Measurements from ENCODE around the gene MEIS3.

The MEIS3 gene

DNA sequence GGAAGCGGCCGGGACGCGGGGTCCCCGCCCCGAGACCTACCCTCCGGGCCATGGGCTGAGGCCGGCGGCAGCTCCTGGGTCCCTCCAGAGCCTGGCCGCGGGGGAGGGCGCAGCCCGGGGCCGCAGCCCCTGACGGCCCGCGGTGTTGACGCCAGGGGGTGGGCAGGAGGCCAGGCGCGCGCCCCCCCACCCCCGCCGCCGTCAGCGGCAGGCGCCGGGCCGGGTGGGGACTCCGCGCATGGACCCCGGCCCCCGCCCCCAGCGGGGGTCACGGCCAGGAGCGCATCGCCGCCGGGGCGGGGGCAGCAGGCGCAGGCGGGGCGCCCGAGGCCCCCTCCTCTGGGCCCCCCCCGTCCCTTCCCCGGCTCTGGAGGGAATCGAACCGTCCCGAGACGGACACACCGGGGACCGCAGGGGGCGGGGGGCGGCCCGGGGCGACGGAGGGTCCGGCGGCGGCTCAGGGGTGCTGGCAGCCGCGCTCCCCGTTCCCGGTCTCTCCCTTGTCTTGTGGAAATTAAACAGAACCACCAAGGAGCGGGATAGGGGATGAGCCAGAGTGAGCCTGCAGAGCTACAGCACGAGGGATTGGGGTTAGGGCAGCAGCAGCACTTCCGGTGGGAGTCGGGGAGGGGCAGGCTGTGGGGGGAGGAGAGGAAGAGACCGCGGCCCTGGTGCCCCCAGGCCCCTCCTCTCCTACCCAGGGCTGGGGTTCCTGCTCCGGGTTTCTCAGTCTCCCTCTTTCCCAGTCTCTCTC lies at the start of gene MEIS3:
TSS of gene MEIS3 (minus strand) at position 498 of the 754 bp plus-strand sequence. CDS start at position 52, 446 bp downstream.
- H3K27ac ChIP-seq, result no peak within 1 kb of the TSS
- H3K27me3 ChIP-seq (ENCODE audit: insufficient read depth, low read depth), result peaks cover 96% of the 10 kb centered on the region
- H3K9ac ChIP-seq, result no peak within 1 kb of the TSS
- TF ChIP-seq, protein P1, sequence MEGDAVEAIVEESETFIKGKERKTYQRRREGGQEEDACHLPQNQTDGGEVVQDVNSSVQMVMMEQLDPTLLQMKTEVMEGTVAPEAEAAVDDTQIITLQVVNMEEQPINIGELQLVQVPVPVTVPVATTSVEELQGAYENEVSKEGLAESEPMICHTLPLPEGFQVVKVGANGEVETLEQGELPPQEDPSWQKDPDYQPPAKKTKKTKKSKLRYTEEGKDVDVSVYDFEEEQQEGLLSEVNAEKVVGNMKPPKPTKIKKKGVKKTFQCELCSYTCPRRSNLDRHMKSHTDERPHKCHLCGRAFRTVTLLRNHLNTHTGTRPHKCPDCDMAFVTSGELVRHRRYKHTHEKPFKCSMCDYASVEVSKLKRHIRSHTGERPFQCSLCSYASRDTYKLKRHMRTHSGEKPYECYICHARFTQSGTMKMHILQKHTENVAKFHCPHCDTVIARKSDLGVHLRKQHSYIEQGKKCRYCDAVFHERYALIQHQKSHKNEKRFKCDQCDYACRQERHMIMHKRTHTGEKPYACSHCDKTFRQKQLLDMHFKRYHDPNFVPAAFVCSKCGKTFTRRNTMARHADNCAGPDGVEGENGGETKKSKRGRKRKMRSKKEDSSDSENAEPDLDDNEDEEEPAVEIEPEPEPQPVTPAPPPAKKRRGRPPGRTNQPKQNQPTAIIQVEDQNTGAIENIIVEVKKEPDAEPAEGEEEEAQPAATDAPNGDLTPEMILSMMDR (conservative IDR thresholded peaks at IDR 0.05; ENCODE audit: low read depth, low read length), result no peak
- no peaks in the 10 kb centered on the region for H3K79me2 ChIP-seq (ENCODE audit: insufficient read depth, low read depth)
- H3K36me3 ChIP-seq (ENCODE audit: insufficient read depth), result no peaks in the 10 kb centered on the region
- H3K4me3 ChIP-seq (IDR thresholded peaks at IDR 0.05; ENCODE audit: insufficient read depth, low read depth, low read length), result no peak within 1 kb of the TSS
- H2AFZ ChIP-seq (ENCODE audit: low read depth), result no peak within 1 kb of the TSS
- no peaks in the 10 kb centered on the region for H4K20me1 ChIP-seq (ENCODE audit: insufficient read depth)
- H3K4me2 ChIP-seq, result no peak within 1 kb of the TSS
- no peaks in the 10 kb centered on the region for H3K4me1 ChIP-seq (ENCODE audit: low read depth, poor library complexity, severe bottlenecking)

DNA sequence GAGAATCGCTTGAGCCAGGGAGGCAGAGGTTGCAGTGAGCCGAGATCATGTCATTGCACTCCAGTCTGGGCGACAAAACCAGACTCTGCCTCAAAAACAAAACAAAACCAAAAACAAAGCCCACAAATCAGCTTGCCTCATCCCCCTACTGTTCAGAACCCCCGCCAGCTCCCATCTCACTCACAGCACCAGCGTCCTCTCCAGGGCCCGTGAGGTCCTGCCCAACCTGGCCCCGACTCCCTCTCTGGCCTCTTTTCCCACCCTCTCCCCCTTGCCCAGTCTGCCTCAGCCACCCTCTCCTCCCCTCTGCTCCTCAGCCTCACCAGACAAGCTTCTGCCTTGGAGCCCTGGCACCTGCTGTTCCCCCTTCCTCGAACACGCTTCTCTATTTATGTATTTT lies 48.6 kb upstream of the MEIS3 start:
- H3K4me3 ChIP-seq (IDR thresholded peaks at IDR 0.05; ENCODE audit: insufficient read depth, low read depth, low read length), result no peak overlapping the region
- H3K4me2 ChIP-seq, result no peak overlapping the region
- H4K20me1 ChIP-seq (ENCODE audit: insufficient read depth), result no peaks in the 10 kb centered on the region
- no peak overlapping the region for H3K27ac ChIP-seq
- no peak overlapping the region for H3K9ac ChIP-seq
- no peaks in the 10 kb centered on the region for H3K36me3 ChIP-seq (ENCODE audit: insufficient read depth)
- no peaks in the 10 kb centered on the region for H3K79me2 ChIP-seq (ENCODE audit: insufficient read depth, low read depth)
- TF ChIP-seq, protein P1 (conservative IDR thresholded peaks at IDR 0.05; ENCODE audit: low read depth, low read length), result no peak
- H3K4me1 ChIP-seq (ENCODE audit: low read depth, poor library complexity, severe bottlenecking), result peaks cover 4% of the 10 kb centered on the region
- peaks cover 94% of the 10 kb centered on the region for H3K27me3 ChIP-seq (ENCODE audit: insufficient read depth, low read depth)
- no peak overlapping the region for H2AFZ ChIP-seq (ENCODE audit: low read depth)

DNA sequence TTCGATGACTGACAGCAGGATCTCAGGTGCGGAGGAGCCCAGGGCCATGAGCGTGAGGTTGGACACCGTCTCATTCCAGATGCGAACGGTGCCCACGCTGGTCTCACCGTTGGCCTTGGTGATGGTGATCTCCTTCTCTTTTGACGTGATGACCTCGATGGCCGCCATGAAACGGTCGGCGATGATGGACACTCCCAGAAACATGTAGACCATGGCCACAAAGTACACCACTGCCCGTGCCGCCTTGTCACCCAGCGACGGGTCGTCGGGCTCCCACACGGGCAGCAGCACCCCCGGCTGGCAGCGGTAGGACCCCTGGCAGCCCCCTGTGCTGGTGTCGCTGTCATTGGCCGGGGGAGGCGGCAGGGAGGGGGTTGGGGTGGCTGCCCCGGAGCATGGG lies 46.6 kb upstream of the MEIS3 start:
- no peak overlapping the region for H3K4me2 ChIP-seq
- H3K36me3 ChIP-seq (ENCODE audit: insufficient read depth), result no peaks in the 10 kb centered on the region
- H3K4me3 ChIP-seq (IDR thresholded peaks at IDR 0.05; ENCODE audit: insufficient read depth, low read depth, low read length), result no peak overlapping the region
- H4K20me1 ChIP-seq (ENCODE audit: insufficient read depth), result no peaks in the 10 kb centered on the region
- no peak overlapping the region for H2AFZ ChIP-seq (ENCODE audit: low read depth)
- H3K79me2 ChIP-seq (ENCODE audit: insufficient read depth, low read depth), result no peaks in the 10 kb centered on the region
- no peak overlapping the region for H3K27ac ChIP-seq
- H3K27me3 ChIP-seq (ENCODE audit: insufficient read depth, low read depth), result peaks cover 97% of the 10 kb centered on the region
- H3K4me1 ChIP-seq (ENCODE audit: low read depth, poor library complexity, severe bottlenecking), result no peaks in the 10 kb centered on the region
- no peak overlapping the region for H3K9ac ChIP-seq
- TF ChIP-seq, protein P1 (conservative IDR thresholded peaks at IDR 0.05; ENCODE audit: low read depth, low read length), result no peak

GRCh38 chr19:47464675-47465419 lies 45.5 kb upstream of the MEIS3 start:
- Histone ChIP-seq H3K27ac (no peak overlapping the region), H3K4me3 (IDR thresholded peaks at IDR 0.05; ENCODE audit: insufficient read depth, low read depth, low read length) (no peak overlapping the region), H3K36me3 (ENCODE audit: insufficient read depth) (no peaks in the 10 kb centered on the region), H4K20me1 (ENCODE audit: insufficient read depth) (no peaks in the 10 kb centered on the region), H2AFZ (ENCODE audit: low read depth) (no peak overlapping the region), H3K9ac (no peak overlapping the region), H3K4me2 (no peak overlapping the region), H3K4me1 (ENCODE audit: low read depth, poor library complexity, severe bottlenecking) (no peaks in the 10 kb centered on the region), H3K27me3 (ENCODE audit: insufficient read depth, low read depth) (peaks cover 97% of the 10 kb centered on the region), H3K79me2 (ENCODE audit: insufficient read depth, low read depth) (no peaks in the 10 kb centered on the region)
- TF ChIP-seq, protein P1 (conservative IDR thresholded peaks at IDR 0.05; ENCODE audit: low read depth, low read length), result no peak
